Progenitor cell of endocrine pancreas (in vitro differentiated cells): ENCODE results near the gene PEAK3. TPM values are rescaled to one million over a fixed set of nuclear protein-coding genes. Genes with fewer than 3 reads are reported as not detected.

Experiments
- DNase-seq: peaks from one replicate; pipeline ENCODE4 v3.0.0; 2021; ENCODE audit warnings: low spot score; ENCODE audit not compliant: unreplicated experiment
- H3K27ac Mint-ChIP-seq: 2 replicates; pipeline ENCODE4 v1.8.0; 2021; ENCODE audit warnings: mild to moderate bottlenecking, moderate library complexity, mixed read lengths
- H3K27me3 Mint-ChIP-seq: 2 replicates; pipeline ENCODE4 v1.8.0; 2021; ENCODE audit warnings: mixed read lengths
- H3K36me3 Mint-ChIP-seq: 2 replicates; pipeline ENCODE4 v1.8.0; 2022; ENCODE audit warnings: mixed read lengths; ENCODE audit not compliant: insufficient read depth
- H3K4me1 Mint-ChIP-seq: 2 replicates; pipeline ENCODE4 v1.8.0; 2021; ENCODE audit warnings: low read depth, mixed read lengths
- H3K4me3 Mint-ChIP-seq: 2 replicates; pipeline ENCODE4 v1.8.0; 2021; ENCODE audit warnings: low read depth, mild to moderate bottlenecking, moderate library complexity, mixed read lengths
- H3K9me3 Mint-ChIP-seq: 2 replicates; pipeline ENCODE4 v1.8.0; 2021; ENCODE audit warnings: low read depth, mixed read lengths
- total RNA-seq: library from RNA; stranded (reverse); gene quantifications from 2 replicates; pipeline ENCODE4 v1.2.1, GENCODE V29; 2021
- TF ChIP-seq, protein P1 (sequence below): fragments of 200-600 bp; sonication (generic); IDR thresholded peaks from one replicate; pipeline ENCODE4 v1.5.0; 2021; ENCODE audit warnings: antibody characterized with exemption, mild to moderate bottlenecking; ENCODE audit not compliant: unreplicated experiment

PEAK3 gene
- total RNA-seq, 1 donor from 2014 or later = not detected

DNA sequence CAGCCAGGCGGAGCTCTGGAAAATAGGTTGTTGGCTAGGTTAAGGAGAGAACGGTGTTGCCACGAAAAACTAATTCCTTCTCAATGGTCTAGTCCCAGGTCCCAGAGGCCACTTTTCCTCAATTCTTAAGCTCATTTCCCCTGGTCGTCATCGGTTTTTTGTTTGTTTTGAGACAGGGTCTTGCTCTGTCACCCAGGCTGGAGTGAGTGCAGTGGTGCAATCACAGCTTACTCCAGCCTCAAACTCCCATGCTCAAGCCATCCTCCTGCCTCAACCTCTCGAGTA, 44.2 kb downstream of the PEAK3 start:
- TF ChIP-seq, protein P1, sequence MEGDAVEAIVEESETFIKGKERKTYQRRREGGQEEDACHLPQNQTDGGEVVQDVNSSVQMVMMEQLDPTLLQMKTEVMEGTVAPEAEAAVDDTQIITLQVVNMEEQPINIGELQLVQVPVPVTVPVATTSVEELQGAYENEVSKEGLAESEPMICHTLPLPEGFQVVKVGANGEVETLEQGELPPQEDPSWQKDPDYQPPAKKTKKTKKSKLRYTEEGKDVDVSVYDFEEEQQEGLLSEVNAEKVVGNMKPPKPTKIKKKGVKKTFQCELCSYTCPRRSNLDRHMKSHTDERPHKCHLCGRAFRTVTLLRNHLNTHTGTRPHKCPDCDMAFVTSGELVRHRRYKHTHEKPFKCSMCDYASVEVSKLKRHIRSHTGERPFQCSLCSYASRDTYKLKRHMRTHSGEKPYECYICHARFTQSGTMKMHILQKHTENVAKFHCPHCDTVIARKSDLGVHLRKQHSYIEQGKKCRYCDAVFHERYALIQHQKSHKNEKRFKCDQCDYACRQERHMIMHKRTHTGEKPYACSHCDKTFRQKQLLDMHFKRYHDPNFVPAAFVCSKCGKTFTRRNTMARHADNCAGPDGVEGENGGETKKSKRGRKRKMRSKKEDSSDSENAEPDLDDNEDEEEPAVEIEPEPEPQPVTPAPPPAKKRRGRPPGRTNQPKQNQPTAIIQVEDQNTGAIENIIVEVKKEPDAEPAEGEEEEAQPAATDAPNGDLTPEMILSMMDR = no peak
- H3K27me3 Mint-ChIP-seq = no peaks in the 10 kb centered on the region
- peaks cover 9% of the 10 kb centered on the region for H3K36me3 Mint-ChIP-seq
- peaks cover 40% of the 10 kb centered on the region for H3K4me1 Mint-ChIP-seq
- H3K9me3 Mint-ChIP-seq = no peaks in the 10 kb centered on the region
- H3K27ac Mint-ChIP-seq = peak overlapping the region; percentile 99
- DNase-seq = no peak
- H3K4me3 Mint-ChIP-seq = peak overlapping the region; percentile 95

- Mint-ChIP-seq H3K27ac (peak overlapping the region; percentile 99), H3K4me1 (peaks cover 39% of the 10 kb centered on the region), H3K9me3 (no peaks in the 10 kb centered on the region), H3K27me3 (no peaks in the 10 kb centered on the region), H3K4me3 (peak overlapping the region; percentile 95), H3K36me3 (peaks cover 9% of the 10 kb centered on the region)
- DNase-seq = no peak
- TF ChIP-seq, protein P1 = no peak
Observed at GRCh38 chr19:2237051-2237868, 44.7 kb downstream of the PEAK3 start.

DNA sequence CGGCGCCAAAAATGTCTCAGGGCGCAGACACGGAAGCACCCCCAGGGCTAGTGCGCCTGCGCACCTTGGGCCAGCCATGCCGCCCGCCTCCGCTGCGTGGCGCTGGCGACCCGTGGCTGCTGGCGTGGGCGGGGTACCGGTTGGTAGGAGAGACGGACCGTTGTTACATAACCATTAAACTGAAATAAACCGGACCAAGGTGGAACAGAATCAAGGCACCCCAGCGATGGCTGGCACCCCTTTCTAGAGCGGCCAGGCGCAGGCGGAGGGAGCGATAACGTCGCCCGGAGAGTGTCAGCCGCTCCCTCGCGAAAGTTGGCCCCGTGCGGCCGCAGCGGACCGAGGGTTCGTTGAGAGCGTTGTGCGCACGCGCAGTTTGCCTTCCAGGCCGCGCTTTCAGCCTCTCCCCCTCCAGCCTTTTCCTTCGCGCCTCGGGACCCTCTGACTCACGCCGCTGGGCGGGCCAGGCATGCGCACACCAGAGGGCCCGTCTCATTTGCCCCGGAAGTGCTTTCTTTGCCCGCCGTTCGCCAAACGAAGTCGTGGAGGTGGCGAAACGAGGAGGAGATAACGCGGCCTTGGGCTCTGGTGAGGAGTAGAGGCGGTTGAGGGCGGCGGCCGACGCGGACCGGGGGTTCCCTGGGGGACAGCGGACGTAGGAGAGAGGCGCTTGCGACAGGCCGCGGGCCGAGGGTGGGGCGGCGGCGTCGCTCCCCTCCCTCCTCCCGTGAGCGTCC, 45.5 kb downstream of the PEAK3 start, which contains the start of the genes PLEKHJ1 and SF3A2:
Gene PLEKHJ1, minus strand, starts transcription at position 16 of the 737 bp plus-strand sequence. CDS start 81 bp downstream, outside the sequence.
Gene SF3A2, plus strand, starts transcription at position 511 of the 737 bp plus-strand sequence. CDS start 6,595 bp downstream, outside the sequence.
- Mint-ChIP-seq H3K36me3 (peaks cover 9% of the 10 kb centered on the region), H3K4me1 (peaks cover 38% of the 10 kb centered on the region)
- TF ChIP-seq, protein P1 = peak; percentile 94

DNA sequence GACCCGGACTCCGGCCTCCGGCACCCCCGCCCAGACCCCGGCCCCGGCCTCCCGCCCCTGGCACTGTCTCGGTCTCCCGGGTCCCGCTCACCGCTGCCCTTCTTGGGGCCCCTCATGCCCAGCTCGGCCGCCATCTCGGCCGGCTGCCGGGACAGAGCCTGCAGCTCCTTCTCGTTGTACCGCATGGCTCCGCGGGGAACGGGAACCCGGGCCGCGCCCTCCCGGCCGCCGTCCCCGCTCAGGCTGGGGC, 46.0 kb downstream of the PEAK3 start:
- H3K4me3 Mint-ChIP-seq = peak overlapping the region; percentile 95
- H3K27me3 Mint-ChIP-seq = no peaks in the 10 kb centered on the region
- H3K4me1 Mint-ChIP-seq = peaks cover 38% of the 10 kb centered on the region
- peak overlapping the region; percentile 99 for H3K27ac Mint-ChIP-seq
- DNase-seq = no peak
- peaks cover 9% of the 10 kb centered on the region for H3K36me3 Mint-ChIP-seq
- TF ChIP-seq, protein P1 = no peak
- H3K9me3 Mint-ChIP-seq = no peaks in the 10 kb centered on the region

More for the DNA sequence above, 45.5 kb downstream of the PEAK3 start, which contains the start of the genes PLEKHJ1 and SF3A2:
- peak; percentile 97 for DNase-seq
- Mint-ChIP-seq H3K27ac (peak within 1 kb of the TSS; percentile 99), H3K27me3 (no peaks in the 10 kb centered on the region), H3K9me3 (no peaks in the 10 kb centered on the region), H3K4me3 (peak within 1 kb of the TSS; percentile 95)

GRCh38 chr19:2235381-2236063, 46.5 kb downstream of the PEAK3 start:
- TF ChIP-seq, protein P1 = no peak
- peak; percentile 31 for DNase-seq
- Mint-ChIP-seq H3K9me3 (no peaks in the 10 kb centered on the region), H3K27me3 (no peaks in the 10 kb centered on the region), H3K4me3 (peak overlapping the region; percentile 95), H3K27ac (peak overlapping the region; percentile 97), H3K4me1 (peaks cover 33% of the 10 kb centered on the region), H3K36me3 (peaks cover 9% of the 10 kb centered on the region)
